HepG2 (cell line): ENCODE measurements around the gene LRRC63. TPM values are rescaled to one million over a fixed set of nuclear protein-coding genes. Genes with fewer than 3 reads are reported as not detected.

Source experiments
- ATAC-seq: fragments of 200-7000 bp; cut with Tn5 transposase; 3 replicates; pipeline ENCODE4 v1.9.1; 2020; ENCODE audit warnings: mild to moderate bottlenecking, moderate library complexity
- BruUV-seq: library from RNA; stranded (reverse); fragments of 400-500 nt; replicated peaks from 2 replicates; lab custom pipeline; 2021; lab: Mats Ljungman, UMichigan
- CTCF ChIA-PET: fragments of 300-600 bp; formaldehyde crosslinking; extraction: SDS; loops from one replicate; lab custom pipeline; 2021; ENCODE audit warnings: low total read pairs, inconsistent platforms, low intra/inter-chr PET ratio; lab: Yijun Ruan, JAX
- POLR2A ChIA-PET: fragments of 350-600 bp; sonication (Branson Sonifier 250); formaldehyde crosslinking; loops from one replicate; lab custom pipeline; 2020; ENCODE audit warnings: antibody characterized with exemption, inconsistent platforms; lab: Yijun Ruan, JAX
- DNase-seq: peaks from one replicate; pipeline ENCODE4 v3.0.0-alpha.2; 2015; ENCODE audit warnings: low spot score
- FAIRE-seq: peaks from 3 replicates; lab custom pipeline; 2011; peaks lifted over from hg19 to GRCh38; lab: Jason Lieb, UNC
- H2AFZ ChIP-seq: one replicate; pipeline ENCODE4 v1.6.1; 2011; ENCODE audit warnings: low read length, inconsistent platforms
- H3K27ac ChIP-seq: fragments of 300-600 bp; 3 replicates; pipeline ENCODE4 v1.8.0; 2011; ENCODE audit warnings: mixed run types, mild to moderate bottlenecking, mixed read lengths, low read length, inconsistent platforms; ENCODE audit not compliant: insufficient read depth; ENCODE audit errors: extremely low read length
- H3K27me3 ChIP-seq, 2 experiments: fragments of 200-600 bp in 1 of 2; 2 replicates in 1 of 2; 3 replicates in 1 of 2; pipeline versions ENCODE4 v1.6.0 to v1.8.0; 2011; ENCODE audit warnings: low read length in 2 of 2, mild to moderate bottlenecking in 2 of 2, moderate library complexity in 2 of 2, inconsistent platforms in 1 of 2; ENCODE audit not compliant: insufficient read depth in 2 of 2, control insufficient read depth in 1 of 2
- H3K36me3 ChIP-seq, 2 experiments: fragments of 200-600 bp in 1 of 2; replicated peaks in 1 of 2; 2 replicates in 1 of 2; 3 replicates in 1 of 2; pipeline versions ENCODE4 v1.5.1 to v1.8.0; 2011; ENCODE audit warnings: low read length in 2 of 2, inconsistent platforms in 1 of 2; ENCODE audit not compliant: insufficient read depth in 2 of 2, control insufficient read depth in 1 of 2
- H3K4me1 ChIP-seq: 2 replicates; pipeline ENCODE4 v1.5.1; 2012; ENCODE audit warnings: low read length, inconsistent platforms; ENCODE audit not compliant: insufficient read depth
- H3K4me2 ChIP-seq: 2 replicates; pipeline ENCODE4 v1.6.0; 2011; ENCODE audit warnings: low read depth, low read length, inconsistent platforms
- H3K4me3 ChIP-seq, 3 experiments: fragments of 200-600 bp in 1 of 3; sonication (generic), shearing (Covaris generic) in 1 of 3; replicated peaks in 1 of 3; 2 replicates each; pipeline ENCODE4 v1.5.1; 2011 to 2016; ENCODE audit warnings: low read length in 3 of 3, inconsistent platforms in 2 of 3, low read depth in 2 of 3, mild to moderate bottlenecking in 2 of 3, control low read depth in 1 of 3, mixed read lengths in 1 of 3; ENCODE audit not compliant: insufficient read depth in 1 of 3
- H3K79me2 ChIP-seq: one replicate; pipeline ENCODE4 v1.6.1; 2011; ENCODE audit warnings: low read length, inconsistent platforms; ENCODE audit not compliant: insufficient read depth
- H3K9ac ChIP-seq: 2 replicates; pipeline ENCODE4 v1.6.0; 2011; ENCODE audit warnings: mild to moderate bottlenecking, low read depth, low read length, inconsistent platforms; ENCODE audit not compliant: insufficient read depth
- H3K9me3 ChIP-seq: 2 replicates; pipeline ENCODE4 v1.5.1; 2012; ENCODE audit warnings: mild to moderate bottlenecking, low read length
- H4K20me1 ChIP-seq: 2 replicates; pipeline ENCODE4 v1.6.0; 2011; ENCODE audit warnings: inconsistent platforms, mild to moderate bottlenecking, low read length, moderate library complexity; ENCODE audit not compliant: insufficient read depth
- CREB1 ChIP-seq, 2 experiments: fragments of 450-650 bp in 1 of 2; IDR thresholded peaks; 2 replicates each; pipeline ENCODE4 v1.6.1; 2016 to 2017; ENCODE audit warnings: control low read depth in 1 of 2, mild to moderate bottlenecking in 1 of 2, missing compliant biosample characterization in 1 of 2, missing genetic modification characterization in 1 of 2
- ELF1 ChIP-seq: sonication (generic); formaldehyde crosslinking; IDR thresholded peaks from 2 replicates; pipeline ENCODE4 v1.4.0; 2020; ENCODE audit warnings: missing genetic modification reagents
- FOXK1 ChIP-seq: sonication (generic); formaldehyde crosslinking; IDR thresholded peaks from 2 replicates; pipeline ENCODE4 v1.4.0; 2020; ENCODE audit warnings: low read depth, missing genetic modification reagents, borderline replicate concordance
- REPIN1 ChIP-seq: sonication (generic); formaldehyde crosslinking; IDR thresholded peaks from 2 replicates; pipeline ENCODE4 v1.8.0; 2022; ENCODE audit warnings: missing genetic modification reagents, low read depth, mild to moderate bottlenecking, borderline replicate concordance
- TCF7 ChIP-seq: sonication (generic); IDR thresholded peaks from 2 replicates; pipeline ENCODE4 v1.6.1; 2016; ENCODE audit warnings: antibody characterized with exemption, low read depth
- ZNF276 ChIP-seq: sonication (generic); formaldehyde crosslinking; IDR thresholded peaks from 2 replicates; pipeline ENCODE4 v1.4.0; 2020; ENCODE audit warnings: mild to moderate bottlenecking, low read depth, missing genetic modification reagents
- ZNF3 ChIP-seq: IDR thresholded peaks from 2 replicates; pipeline ENCODE4 v1.7.0; 2017; ENCODE audit warnings: inconsistent platforms
- ZNF543 ChIP-seq: sonication (generic); formaldehyde crosslinking; IDR thresholded peaks from 2 replicates; pipeline ENCODE4 v1.4.0; 2020; ENCODE audit warnings: mild to moderate bottlenecking, missing genetic modification reagents
- ZNF660 ChIP-seq: sonication (generic); formaldehyde crosslinking; IDR thresholded peaks from 2 replicates; pipeline ENCODE4 v1.5.1; 2020; ENCODE audit warnings: mild to moderate bottlenecking, low read depth, missing genetic modification reagents, borderline replicate concordance
- ZNF687 ChIP-seq: sonication (generic); formaldehyde crosslinking; IDR thresholded peaks from 2 replicates; pipeline ENCODE4 v1.5.1; 2020; ENCODE audit warnings: mild to moderate bottlenecking, missing genetic modification reagents, moderate library complexity
- WGBS: methylation state at CpG from one replicate; pipeline ENCODE4 v1.1.6; 2017; ENCODE audit warnings: low lambda C conversion rate; 5-methylcytosine and 5-hydroxymethylcytosine counted together
- in situ Hi-C: cut with HindIII; loops from 2 replicates; pipeline ENCODE4 v1.10.0; 2017; ENCODE audit warnings: low pct_unique_long_range_greater_than_20kb; ENCODE audit not compliant: extremely low pct_ligation_motif_present
- intact Hi-C: fragments of 100-400 bp; cut with micrococcal nuclease; formaldehyde crosslinking; loops from one replicate; pipeline ENCODE4 v1.10.0; 2022; ENCODE audit not compliant: unreplicated experiment
- polyA plus RNA-seq, 8 experiments: library from polyadenylated mRNA; depleted of rRNA in 3 of 8; stranded (reverse) in 7 of 8; unstranded in 1 of 8; fragments of >200 nt; fragmentation: Illumina TruSeq in 4 of 8; extraction: Trizol in 4 of 8; gene quantifications; 2 replicates each; pipeline versions ENCODE4 v1.2.1 to v1.2.3, GENCODE V29; 2011 to 2016; ENCODE audit warnings: low read depth in 4 of 8, missing spikeins in 1 of 8, mixed read lengths in 1 of 8; ENCODE audit not compliant: insufficient read depth in 1 of 8
- total RNA-seq, 5 experiments: library from RNA; depleted of rRNA; stranded (reverse); fragments of >200 nt; fragmentation: Illumina TruSeq; extraction: Trizol; gene quantifications; 2 replicates each; pipeline ENCODE4 v1.2.3, GENCODE V29; 2016; ENCODE audit warnings: low read depth in 1 of 5

Gene LRRC63
- total and polyA plus RNA-seq, 2 of the 13 experiments (the other 11 are each of a cell fraction or from before 2014, with no cell fraction given), result not detected

- TF ChIP-seq FOXK1 (CRISPR knock-in tag) (no peak), REPIN1 (CRISPR knock-in tag) (no peak), ZNF687 (CRISPR knock-in tag) (no peak)
Observed at GRCh38 chr13:46185634-46186033, 26.1 kb upstream of the LRRC63 start (continued).

GRCh38 chr13:46192412-46192811, 19.3 kb upstream of the LRRC63 start:
- Histone ChIP-seq H2AFZ (no peak overlapping the region), H3K4me1 (no peaks in the 10 kb centered on the region), H4K20me1 (no peaks in the 10 kb centered on the region), H3K36me3 (no peaks in the 10 kb centered on the region), H3K4me2 (no peak overlapping the region), H3K4me3 (no peak overlapping the region), H3K9me3 (no peaks in the 10 kb centered on the region), H3K9ac (no peak overlapping the region), H3K79me2 (no peaks in the 10 kb centered on the region), H3K27me3 (no peaks in the 10 kb centered on the region), H3K27ac (no peak overlapping the region)
- in situ Hi-C loops, result no loop called here
- DNase-seq, result no peak
- FAIRE-seq, result no peak
- POLR2A ChIA-PET, result no interaction called here
- 0% methylated on average over 1 of the region's 1 CpG for WGBS
- no peak for ATAC-seq
- intact Hi-C loops, result no loop called here
- CTCF ChIA-PET, result no interaction called here
- TF ChIP-seq ZNF660, result no peak
- no peak for TF ChIP-seq ZNF543
- TF ChIP-seq TCF7, result no peak
- TF ChIP-seq CREB1 (IDR thresholded peaks at IDR 0.05), result peak; percentile 56
- TF ChIP-seq CREB1 (CRISPR knock-in tag; IDR thresholded peaks at IDR 0.05), result no peak
- no peak for TF ChIP-seq ZNF276 (CRISPR knock-in tag)
- no peak for TF ChIP-seq ZNF3 (CRISPR knock-in tag)
- TF ChIP-seq ELF1 (CRISPR knock-in tag), result no peak
- BruUV-seq, result no TSS peak
